Peyer's patch (tissue), 4 donors: Measurements from ENCODE around the gene MATN3. TPM values are rescaled to one million over a fixed set of nuclear protein-coding genes. Genes with fewer than 3 reads are reported as not detected.

ENCODE experiments used
- DNase-seq, 3 donors: peaks; one replicate each; pipeline ENCODE4 v3.0.0-alpha.2; 2017 to 2019
- H3K27ac ChIP-seq, 4 donors: fragments of 200-600 bp; sonication (generic); one replicate each; pipeline ENCODE4 v1.5.1; 2016 to 2019
- H3K27me3 ChIP-seq, 2 donors: fragments of 200-600 bp; sonication (generic); one replicate each; pipeline ENCODE4 v1.5.1; 2019
- H3K36me3 ChIP-seq, 3 donors: fragments of 200-600 bp; sonication (generic); one replicate each; pipeline ENCODE4 v1.5.1; 2016 to 2019
- H3K4me1 ChIP-seq, 4 donors: fragments of 200-600 bp; sonication (generic); one replicate each; pipeline ENCODE4 v1.5.1; 2016 to 2019
- H3K4me3 ChIP-seq, 4 donors: fragments of 200-600 bp; sonication (generic); 1 replicate in 3 of 4; 2 replicates in 1 of 4; pipeline ENCODE4 v1.5.1; 2016 to 2019; ENCODE audit warnings: mild to moderate bottlenecking in 1 of 4
- H3K9me3 ChIP-seq, 4 donors: fragments of 200-600 bp; sonication (generic); one replicate each; pipeline ENCODE4 v1.5.1; 2016 to 2019; ENCODE audit warnings: mild to moderate bottlenecking in 1 of 4
- POLR2A ChIP-seq, 2 donors: fragments of 450-650 bp; IDR thresholded peaks; one replicate each; pipeline ENCODE4 v1.5.1; 2017; ENCODE audit warnings: antibody characterized with exemption in 2 of 2, mild to moderate bottlenecking in 2 of 2, moderate library complexity in 2 of 2
- total RNA-seq, 4 donors: library from RNA; depleted of rRNA; stranded (reverse); fragments of >200 nt; gene quantifications; one replicate each; pipeline ENCODE4 v1.1.0, GENCODE V29; 2016
- TF ChIP-seq, protein P1 (sequence below), 6 experiments: fragments of 450-650 bp in 4 of 6; fragments of 200-600 bp in 2 of 6; sonication (generic) in 1 of 6; IDR thresholded peaks; one replicate each; pipeline ENCODE4 v1.5.1; 2017 to 2019; ENCODE audit warnings: antibody characterized with exemption in 6 of 6, mild to moderate bottlenecking in 3 of 6, moderate library complexity in 1 of 6

The MATN3 gene
- total RNA-seq, 4 donors from 2014 or later: 0.40 TPM; not detected in 3

DNA sequence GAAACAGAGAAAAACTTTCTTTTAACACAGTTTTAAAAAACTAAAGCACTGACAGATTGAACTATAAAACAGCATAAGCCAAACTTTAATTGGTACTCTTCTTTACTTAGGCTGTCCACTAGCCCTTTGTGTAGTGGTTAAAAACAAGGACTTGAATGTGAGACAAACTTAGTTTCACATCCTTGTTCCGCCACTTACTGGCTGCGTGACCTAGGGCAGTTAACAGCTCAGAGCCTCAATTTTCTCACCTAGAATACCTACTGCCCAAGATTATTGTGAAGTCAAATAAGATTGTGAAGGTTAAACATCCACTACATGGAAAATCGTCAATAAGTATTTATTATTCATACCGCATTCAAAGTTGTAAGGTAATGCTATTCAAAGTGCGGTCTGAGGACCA, 24.5 kb downstream of the MATN3 start:
- no peak for DNase-seq
- Histone ChIP-seq H3K4me3 (no peak overlapping the region), H3K9me3 (no peaks in the 10 kb centered on the region), H3K27me3 (no peaks in the 10 kb centered on the region), H3K36me3 (no peaks in the 10 kb centered on the region), H3K27ac (no peak overlapping the region), H3K4me1 (peaks cover 0 to 11% (median 5%) of the 10 kb centered on the region in 4 donors)
- TF ChIP-seq POLR2A (IDR thresholded peaks at IDR 0.05): no peak
- TF ChIP-seq, protein P1, sequence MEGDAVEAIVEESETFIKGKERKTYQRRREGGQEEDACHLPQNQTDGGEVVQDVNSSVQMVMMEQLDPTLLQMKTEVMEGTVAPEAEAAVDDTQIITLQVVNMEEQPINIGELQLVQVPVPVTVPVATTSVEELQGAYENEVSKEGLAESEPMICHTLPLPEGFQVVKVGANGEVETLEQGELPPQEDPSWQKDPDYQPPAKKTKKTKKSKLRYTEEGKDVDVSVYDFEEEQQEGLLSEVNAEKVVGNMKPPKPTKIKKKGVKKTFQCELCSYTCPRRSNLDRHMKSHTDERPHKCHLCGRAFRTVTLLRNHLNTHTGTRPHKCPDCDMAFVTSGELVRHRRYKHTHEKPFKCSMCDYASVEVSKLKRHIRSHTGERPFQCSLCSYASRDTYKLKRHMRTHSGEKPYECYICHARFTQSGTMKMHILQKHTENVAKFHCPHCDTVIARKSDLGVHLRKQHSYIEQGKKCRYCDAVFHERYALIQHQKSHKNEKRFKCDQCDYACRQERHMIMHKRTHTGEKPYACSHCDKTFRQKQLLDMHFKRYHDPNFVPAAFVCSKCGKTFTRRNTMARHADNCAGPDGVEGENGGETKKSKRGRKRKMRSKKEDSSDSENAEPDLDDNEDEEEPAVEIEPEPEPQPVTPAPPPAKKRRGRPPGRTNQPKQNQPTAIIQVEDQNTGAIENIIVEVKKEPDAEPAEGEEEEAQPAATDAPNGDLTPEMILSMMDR (IDR thresholded peaks at IDR 0.05): no peak

DNA sequence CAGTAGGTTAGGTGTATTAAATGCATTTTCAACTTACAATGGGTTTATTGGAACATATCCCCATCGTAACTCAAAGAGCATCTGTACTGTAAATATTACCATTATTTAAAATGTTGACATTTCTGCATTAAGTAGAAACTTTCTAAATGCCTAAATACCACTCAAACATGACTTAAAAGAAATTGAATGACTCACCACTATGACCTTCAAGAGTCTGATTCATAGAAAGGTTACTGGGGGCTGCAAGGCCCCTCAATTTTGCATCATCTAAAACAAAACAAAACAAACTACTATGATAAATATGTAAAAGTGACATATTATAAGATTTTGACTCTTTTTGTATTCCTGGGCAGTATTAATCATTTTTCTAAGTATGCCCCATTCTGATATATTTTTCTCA, 30.2 kb downstream of the MATN3 start:
- Histone ChIP-seq H3K36me3 (no peaks in the 10 kb centered on the region), H3K27me3 (no peaks in the 10 kb centered on the region), H3K4me1 (no peaks in the 10 kb centered on the region), H3K27ac (no peak overlapping the region), H3K4me3 (no peak overlapping the region), H3K9me3 (no peaks in the 10 kb centered on the region)
- DNase-seq: no peak
- TF ChIP-seq, protein P1 (IDR thresholded peaks at IDR 0.05): no peak
- no peak for TF ChIP-seq POLR2A (IDR thresholded peaks at IDR 0.05)

DNA sequence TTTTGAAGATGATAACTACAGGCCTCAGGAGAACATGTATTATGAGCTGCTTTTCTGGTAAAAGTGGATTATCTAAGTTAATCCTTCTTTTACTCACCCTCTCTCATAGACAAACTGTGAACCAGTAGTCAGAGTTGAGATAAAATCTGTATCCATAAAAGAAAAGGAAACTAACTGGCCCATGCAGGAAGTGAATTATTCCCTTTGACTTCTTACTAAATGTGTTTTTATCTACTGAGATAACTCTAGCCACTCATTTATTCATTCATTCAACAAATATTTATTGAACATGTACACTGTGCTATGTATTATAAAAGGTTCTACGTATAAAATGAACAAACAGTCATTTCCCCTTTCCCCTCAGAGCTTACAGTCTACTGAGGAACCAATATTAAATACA, 32.5 kb downstream of the MATN3 start:
- Histone ChIP-seq H3K9me3 (no peaks in the 10 kb centered on the region), H3K36me3 (no peaks in the 10 kb centered on the region)
- no peak for DNase-seq

DNA sequence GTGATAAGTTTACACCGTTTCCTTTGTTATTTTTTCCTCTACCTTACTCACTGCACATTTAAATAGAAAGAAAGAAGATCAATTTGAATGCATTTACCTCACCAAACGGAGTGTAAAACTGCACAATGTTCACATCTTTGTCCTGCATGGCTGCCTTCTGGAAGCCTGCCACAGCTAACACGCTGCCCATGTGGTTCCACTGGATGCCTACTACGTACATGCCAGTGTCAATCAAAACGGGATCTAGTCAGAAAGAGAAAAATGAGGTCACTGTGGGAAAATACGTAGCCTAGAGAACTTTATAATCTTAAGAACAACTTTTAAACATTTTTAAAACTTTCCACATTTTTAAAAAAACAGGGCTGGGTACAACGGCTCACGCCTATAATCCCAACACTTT, 39.0 kb downstream of the MATN3 start:
- Histone ChIP-seq H3K36me3 (no peaks in the 10 kb centered on the region), H3K4me1 (no peaks in the 10 kb centered on the region), H3K27ac (no peak overlapping the region), H3K27me3 (no peaks in the 10 kb centered on the region), H3K9me3 (no peaks in the 10 kb centered on the region), H3K4me3 (no peak overlapping the region)
- no peak for DNase-seq
- no peak for TF ChIP-seq POLR2A (IDR thresholded peaks at IDR 0.05)
- TF ChIP-seq, protein P1 (IDR thresholded peaks at IDR 0.05): no peak

More for the DNA sequence above, 32.5 kb downstream of the MATN3 start:
- H3K4me1 ChIP-seq: no peaks in the 10 kb centered on the region
- no peak for TF ChIP-seq POLR2A (IDR thresholded peaks at IDR 0.05)
- TF ChIP-seq, protein P1 (IDR thresholded peaks at IDR 0.05): no peak
- H3K27me3 ChIP-seq: no peaks in the 10 kb centered on the region
- H3K4me3 ChIP-seq: no peak overlapping the region
- H3K27ac ChIP-seq: no peak overlapping the region

DNA sequence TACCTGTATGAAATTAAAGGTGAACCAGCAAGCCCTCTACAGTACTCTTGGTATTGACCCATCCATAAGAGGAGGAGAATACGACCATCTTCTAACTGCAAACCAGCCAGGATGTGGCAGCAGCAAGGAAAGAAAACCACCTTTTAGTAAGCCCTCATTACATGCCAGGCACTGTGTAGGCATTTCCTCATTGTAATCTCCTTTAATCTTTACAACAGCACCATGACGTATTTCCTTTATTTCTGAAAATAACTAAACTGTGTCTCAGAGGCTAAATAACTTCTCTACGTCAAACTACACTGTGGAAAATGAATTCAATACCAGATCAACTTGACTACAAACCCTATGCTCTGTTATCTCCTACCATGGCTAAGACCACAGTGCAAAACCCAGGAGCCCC, 40.8 kb downstream of the MATN3 start:
- Histone ChIP-seq H3K36me3 (no peaks in the 10 kb centered on the region), H3K27ac (no peak overlapping the region), H3K9me3 (no peaks in the 10 kb centered on the region), H3K4me1 (no peaks in the 10 kb centered on the region), H3K4me3 (no peak overlapping the region), H3K27me3 (no peaks in the 10 kb centered on the region)
- TF ChIP-seq, protein P1 (IDR thresholded peaks at IDR 0.05): no peak
- TF ChIP-seq POLR2A (IDR thresholded peaks at IDR 0.05): no peak
- DNase-seq: no peak

DNA sequence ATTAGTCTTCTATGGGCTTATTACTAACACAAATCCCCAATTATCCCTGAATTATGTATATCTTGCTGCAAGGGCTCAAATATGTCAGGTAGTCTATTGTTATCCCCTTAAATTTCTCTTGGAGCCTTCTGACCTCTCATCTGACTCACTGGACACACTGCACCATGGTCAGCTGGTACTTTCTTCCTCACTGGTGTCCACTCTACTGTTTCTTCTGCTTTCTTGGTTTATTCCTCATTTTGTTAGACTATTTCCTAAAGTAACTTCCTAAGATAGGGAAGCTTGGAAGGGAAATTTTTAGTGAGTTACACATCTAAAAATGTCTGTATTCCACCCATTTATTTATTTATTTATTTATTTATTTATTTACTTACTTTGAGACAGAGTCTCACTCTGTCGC, 49.1 kb downstream of the MATN3 start:
- no peaks in the 10 kb centered on the region for H3K4me1 ChIP-seq
- DNase-seq: no peak
- H3K27me3 ChIP-seq: no peaks in the 10 kb centered on the region
- no peak for TF ChIP-seq POLR2A (IDR thresholded peaks at IDR 0.05)
- TF ChIP-seq, protein P1 (IDR thresholded peaks at IDR 0.05): no peak
- no peaks in the 10 kb centered on the region for H3K36me3 ChIP-seq
- H3K27ac ChIP-seq: no peak overlapping the region
- H3K4me3 ChIP-seq: no peak overlapping the region
- no peaks in the 10 kb centered on the region for H3K9me3 ChIP-seq
